HEK293 (cell line): Measurements from ENCODE around the gene BCL6.

Experiments
- ZBTB7A ChIP-seq: fragments of 450-650 bp; formaldehyde crosslinking; IDR thresholded peaks from 2 replicates; pipeline ENCODE4 v1.5.1; 2016; ENCODE audit warnings: low read depth, missing biosample characterization, missing genetic modification characterization
- ZNF10 ChIP-seq: fragments of 450-650 bp; formaldehyde crosslinking; IDR thresholded peaks from 2 replicates; pipeline ENCODE4 v1.5.1; 2017; ENCODE audit warnings: missing biosample characterization, missing genetic modification characterization
- ZNF175 ChIP-seq: fragments of 450-650 bp; formaldehyde crosslinking; IDR thresholded peaks from 2 replicates; pipeline ENCODE4 v1.5.1; 2016; ENCODE audit warnings: missing biosample characterization, missing genetic modification characterization
- ZNF2 ChIP-seq: fragments of 450-650 bp; formaldehyde crosslinking; IDR thresholded peaks from 2 replicates; pipeline ENCODE4 v1.5.1; 2016; ENCODE audit warnings: missing biosample characterization, missing genetic modification characterization
- ZNF654 ChIP-seq: fragments of 450-650 bp; formaldehyde crosslinking; IDR thresholded peaks from 2 replicates; pipeline ENCODE4 v1.5.1; 2016; ENCODE audit warnings: low read depth, missing biosample characterization, missing genetic modification characterization
- ZNF660 ChIP-seq: fragments of 450-650 bp; IDR thresholded peaks from 2 replicates; pipeline ENCODE4 v1.5.1; 2018; ENCODE audit warnings: missing biosample characterization, mild to moderate bottlenecking, missing genetic modification characterization
- ZNF830 ChIP-seq: fragments of 450-650 bp; IDR thresholded peaks from 2 replicates; pipeline ENCODE4 v1.5.0; 2018; ENCODE audit warnings: missing biosample characterization, missing genetic modification characterization, low read depth, mild to moderate bottlenecking, moderate library complexity
- TF ChIP-seq, protein P1 (sequence below): fragments of 450-650 bp; formaldehyde crosslinking; IDR thresholded peaks from 2 replicates; pipeline ENCODE4 v1.5.1; 2016; ENCODE audit warnings: missing biosample characterization, missing genetic modification characterization
- TF ChIP-seq, protein P2 (sequence below): fragments of 450-650 bp; formaldehyde crosslinking; IDR thresholded peaks from 2 replicates; pipeline ENCODE4 v1.5.1; 2016; ENCODE audit warnings: missing biosample characterization, missing genetic modification characterization
- TF ChIP-seq, protein P3 (sequence below): fragments of 450-650 bp; formaldehyde crosslinking; IDR thresholded peaks from 2 replicates; pipeline ENCODE4 v1.5.1; 2016; ENCODE audit warnings: missing biosample characterization, missing genetic modification characterization
- TF ChIP-seq, protein P4 (sequence below): fragments of 450-650 bp; formaldehyde crosslinking; IDR thresholded peaks from 2 replicates; pipeline ENCODE4 v1.5.1; 2016; ENCODE audit warnings: missing biosample characterization, missing genetic modification characterization

DNA sequence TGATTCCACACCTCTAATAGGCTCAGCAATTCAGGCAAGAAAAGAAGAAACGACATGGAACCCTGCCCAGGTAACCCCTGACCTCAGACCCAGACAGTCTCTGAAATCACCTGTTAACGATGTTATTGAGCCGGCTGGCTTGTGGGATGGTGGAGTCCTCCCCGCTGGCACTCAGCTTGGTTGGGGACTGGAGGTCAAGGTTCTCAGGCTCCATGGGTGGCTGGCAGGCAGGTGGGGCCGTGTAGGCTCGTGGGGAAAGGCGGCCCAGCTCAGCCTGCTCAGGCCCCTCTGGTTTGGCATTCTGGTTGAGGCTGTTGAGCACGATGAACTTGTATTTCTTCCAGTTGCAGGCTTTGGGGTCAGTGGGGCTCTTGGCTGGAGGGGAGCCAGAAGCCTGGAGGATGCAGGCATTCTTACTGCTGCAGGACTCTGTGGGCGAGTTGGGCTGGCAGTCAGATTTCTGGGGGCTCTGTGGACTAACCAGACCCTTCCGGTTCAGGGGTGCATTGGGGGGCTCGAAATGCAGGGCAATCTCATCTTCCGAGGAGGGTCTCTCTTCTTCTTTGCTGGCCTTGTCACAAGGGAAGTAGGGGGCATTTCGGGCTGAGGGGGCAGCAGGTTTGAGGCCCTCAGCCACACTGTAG lies 16.2 kb downstream of the BCL6 start:
- TF ChIP-seq ZNF10 (tag by site-specific recombination) (no peak), ZBTB7A (tag by site-specific recombination) (no peak), ZNF830 (tag by site-specific recombination) (no peak), ZNF660 (no peak), ZNF654 (tag by site-specific recombination) (no peak), ZNF2 (no peak), ZNF175 (tag by site-specific recombination) (no peak)
- TF ChIP-seq, protein P1, sequence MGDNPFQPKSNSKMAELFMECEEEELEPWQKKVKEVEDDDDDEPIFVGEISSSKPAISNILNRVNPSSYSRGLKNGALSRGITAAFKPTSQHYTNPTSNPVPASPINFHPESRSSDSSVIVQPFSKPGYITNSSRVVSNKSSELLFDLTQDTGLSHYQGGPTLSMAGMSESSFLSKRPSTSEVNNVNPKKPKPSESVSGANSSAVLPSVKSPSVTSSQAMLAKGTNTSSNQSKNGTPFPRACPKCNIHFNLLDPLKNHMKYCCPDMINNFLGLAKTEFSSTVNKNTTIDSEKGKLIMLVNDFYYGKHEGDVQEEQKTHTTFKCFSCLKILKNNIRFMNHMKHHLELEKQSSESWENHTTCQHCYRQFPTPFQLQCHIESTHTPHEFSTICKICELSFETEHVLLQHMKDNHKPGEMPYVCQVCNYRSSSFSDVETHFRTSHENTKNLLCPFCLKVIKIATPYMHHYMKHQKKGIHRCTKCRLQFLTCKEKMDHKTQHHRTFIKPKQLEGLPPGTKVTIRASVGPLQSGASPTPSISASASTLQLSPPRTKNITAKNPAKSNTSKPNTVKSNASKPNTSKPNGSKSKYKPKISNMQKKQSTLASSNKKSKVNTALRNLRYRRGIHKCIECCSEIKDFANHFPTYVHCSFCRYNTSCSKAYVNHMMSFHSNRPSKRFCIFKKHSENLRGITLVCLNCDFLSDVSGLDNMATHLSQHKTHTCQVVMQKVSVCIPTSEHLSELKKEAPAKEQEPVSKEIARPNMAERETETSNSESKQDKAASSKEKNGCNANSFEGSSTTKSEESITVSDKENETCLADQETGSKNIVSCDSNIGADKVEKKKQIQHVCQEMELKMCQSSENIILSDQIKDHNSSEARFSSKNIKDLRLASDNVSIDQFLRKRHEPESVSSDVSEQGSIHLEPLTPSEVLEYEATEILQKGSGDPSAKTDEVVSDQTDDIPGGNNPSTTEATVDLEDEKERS (tag by site-specific recombination), result no peak
- TF ChIP-seq, protein P2, sequence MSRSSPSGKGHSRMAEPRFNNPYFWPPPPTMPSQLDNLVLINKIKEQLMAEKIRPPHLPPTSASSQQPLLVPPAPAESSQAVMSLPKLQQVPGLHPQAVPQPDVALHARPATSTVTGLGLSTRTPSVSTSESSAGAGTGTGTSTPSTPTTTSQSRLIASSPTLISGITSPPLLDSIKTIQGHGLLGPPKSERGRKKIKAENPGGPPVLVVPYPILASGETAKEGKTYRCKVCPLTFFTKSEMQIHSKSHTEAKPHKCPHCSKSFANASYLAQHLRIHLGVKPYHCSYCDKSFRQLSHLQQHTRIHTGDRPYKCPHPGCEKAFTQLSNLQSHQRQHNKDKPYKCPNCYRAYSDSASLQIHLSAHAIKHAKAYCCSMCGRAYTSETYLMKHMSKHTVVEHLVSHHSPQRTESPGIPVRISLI, result no peak
- TF ChIP-seq, protein P3, sequence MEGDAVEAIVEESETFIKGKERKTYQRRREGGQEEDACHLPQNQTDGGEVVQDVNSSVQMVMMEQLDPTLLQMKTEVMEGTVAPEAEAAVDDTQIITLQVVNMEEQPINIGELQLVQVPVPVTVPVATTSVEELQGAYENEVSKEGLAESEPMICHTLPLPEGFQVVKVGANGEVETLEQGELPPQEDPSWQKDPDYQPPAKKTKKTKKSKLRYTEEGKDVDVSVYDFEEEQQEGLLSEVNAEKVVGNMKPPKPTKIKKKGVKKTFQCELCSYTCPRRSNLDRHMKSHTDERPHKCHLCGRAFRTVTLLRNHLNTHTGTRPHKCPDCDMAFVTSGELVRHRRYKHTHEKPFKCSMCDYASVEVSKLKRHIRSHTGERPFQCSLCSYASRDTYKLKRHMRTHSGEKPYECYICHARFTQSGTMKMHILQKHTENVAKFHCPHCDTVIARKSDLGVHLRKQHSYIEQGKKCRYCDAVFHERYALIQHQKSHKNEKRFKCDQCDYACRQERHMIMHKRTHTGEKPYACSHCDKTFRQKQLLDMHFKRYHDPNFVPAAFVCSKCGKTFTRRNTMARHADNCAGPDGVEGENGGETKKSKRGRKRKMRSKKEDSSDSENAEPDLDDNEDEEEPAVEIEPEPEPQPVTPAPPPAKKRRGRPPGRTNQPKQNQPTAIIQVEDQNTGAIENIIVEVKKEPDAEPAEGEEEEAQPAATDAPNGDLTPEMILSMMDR (tag by site-specific recombination), result no peak
- TF ChIP-seq, protein P4, sequence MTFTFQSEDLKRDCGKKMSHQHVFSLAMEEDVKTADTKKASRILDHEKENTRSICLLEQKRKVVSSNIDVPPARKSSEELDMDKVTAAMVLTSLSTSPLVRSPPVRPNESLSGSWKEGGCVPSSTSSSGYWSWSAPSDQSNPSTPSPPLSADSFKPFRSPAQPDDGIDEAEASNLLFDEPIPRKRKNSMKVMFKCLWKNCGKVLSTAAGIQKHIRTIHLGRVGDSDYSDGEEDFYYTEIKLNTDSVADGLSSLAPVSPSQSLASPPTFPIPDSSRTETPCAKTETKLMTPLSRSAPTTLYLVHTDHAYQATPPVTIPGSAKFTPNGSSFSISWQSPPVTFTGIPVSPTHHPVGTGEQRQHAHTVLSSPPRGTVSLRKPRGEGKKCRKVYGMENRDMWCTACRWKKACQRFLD (tag by site-specific recombination), result no peak
